ENCODE results near the gene ZBTB32. TPM values are rescaled to one million over a fixed set of nuclear protein-coding genes. Genes with fewer than 3 reads are reported as not detected.

ZBTB32 gene
- total and polyA plus RNA-seq, 7 donors, result 0.08 to 0.10 TPM; not detected in 5

- intact Hi-C loops (cut with DNase I), result loop anchor here (1.0 to 5.0 kb wide), 3 partner anchors 23 to 238 kb away; no protein-coding TSS in a partner anchor
- Histone ChIP-seq H3K4me3 (no peak overlapping the region), H3K27ac (no peak overlapping the region), H3K4me1 (no peaks in the 10 kb centered on the region), H3K9me3 (no peaks in the 10 kb centered on the region), H3K36me3 (ENCODE audit: insufficient read depth in 1 of 2, low read depth in 1 of 2) (no peaks in the 10 kb centered on the region), H3K27me3 (ENCODE audit: insufficient read depth in 3 of 3, low read length in 2 of 3) (peaks cover 0 to under 1% (median 0%) of the 10 kb centered on the region in 3 donors)
- ATAC-seq (peak; percentile 99 to 100 (median 100)), DNase-seq (peak; percentile 81 to 92)
- TF ChIP-seq, protein P1, sequence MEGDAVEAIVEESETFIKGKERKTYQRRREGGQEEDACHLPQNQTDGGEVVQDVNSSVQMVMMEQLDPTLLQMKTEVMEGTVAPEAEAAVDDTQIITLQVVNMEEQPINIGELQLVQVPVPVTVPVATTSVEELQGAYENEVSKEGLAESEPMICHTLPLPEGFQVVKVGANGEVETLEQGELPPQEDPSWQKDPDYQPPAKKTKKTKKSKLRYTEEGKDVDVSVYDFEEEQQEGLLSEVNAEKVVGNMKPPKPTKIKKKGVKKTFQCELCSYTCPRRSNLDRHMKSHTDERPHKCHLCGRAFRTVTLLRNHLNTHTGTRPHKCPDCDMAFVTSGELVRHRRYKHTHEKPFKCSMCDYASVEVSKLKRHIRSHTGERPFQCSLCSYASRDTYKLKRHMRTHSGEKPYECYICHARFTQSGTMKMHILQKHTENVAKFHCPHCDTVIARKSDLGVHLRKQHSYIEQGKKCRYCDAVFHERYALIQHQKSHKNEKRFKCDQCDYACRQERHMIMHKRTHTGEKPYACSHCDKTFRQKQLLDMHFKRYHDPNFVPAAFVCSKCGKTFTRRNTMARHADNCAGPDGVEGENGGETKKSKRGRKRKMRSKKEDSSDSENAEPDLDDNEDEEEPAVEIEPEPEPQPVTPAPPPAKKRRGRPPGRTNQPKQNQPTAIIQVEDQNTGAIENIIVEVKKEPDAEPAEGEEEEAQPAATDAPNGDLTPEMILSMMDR (IDR thresholded peaks at IDR 0.05), result peak; percentile 96
- 25 to 30% (median 30%) methylated on average over 8 of the region's 8 CpGs for WGBS, 3 donors
These were observed 10.3 kb upstream of the ZBTB32 start for GRCh38 chr19:35693835-35694599.

GRCh38 chr19:35695895-35696422 lies 8.4 kb upstream of the ZBTB32 start:
- no peak overlapping the region for H3K27ac ChIP-seq
- no peak overlapping the region for H3K4me3 ChIP-seq
- no peak for DNase-seq
- no peaks in the 10 kb centered on the region for H3K27me3 ChIP-seq (ENCODE audit: insufficient read depth in 3 of 3, low read length in 2 of 3)
- no peak for ATAC-seq
- intact Hi-C loops (cut with DNase I), result loop anchor here in 1 of 2 donors (2.0 kb wide), 1 partner anchor 21 kb away; no protein-coding TSS in a partner anchor
- TF ChIP-seq, protein P1 (IDR thresholded peaks at IDR 0.05), result no peak
- H3K9me3 ChIP-seq, result no peaks in the 10 kb centered on the region
- WGBS, 3 donors, result 74 to 85% (median 75%) methylated on average over 2 of the region's 2 CpGs
- H3K36me3 ChIP-seq (ENCODE audit: insufficient read depth in 1 of 2, low read depth in 1 of 2), result no peaks in the 10 kb centered on the region
- no peaks in the 10 kb centered on the region for H3K4me1 ChIP-seq

- no peak overlapping the region for H3K27ac ChIP-seq
- TF ChIP-seq, protein P1 (IDR thresholded peaks at IDR 0.05), result no peak
- WGBS, 3 donors, result 63 to 69% (median 68%) methylated on average over 4 of the region's 4 CpGs
- no peaks in the 10 kb centered on the region for H3K27me3 ChIP-seq (ENCODE audit: insufficient read depth in 3 of 3, low read length in 2 of 3)
- no peak overlapping the region for H3K4me3 ChIP-seq
- intact Hi-C loops (cut with DNase I), result no loop called here
- no peaks in the 10 kb centered on the region for H3K4me1 ChIP-seq
- ATAC-seq (no peak), DNase-seq (no peak)
- H3K36me3 ChIP-seq (ENCODE audit: insufficient read depth in 1 of 2, low read depth in 1 of 2), result no peaks in the 10 kb centered on the region
- no peaks in the 10 kb centered on the region for H3K9me3 ChIP-seq
These were observed 7.5 kb upstream of the ZBTB32 start for GRCh38 chr19:35696835-35697234.

GRCh38 chr19:35702223-35703012 lies 1.9 kb upstream of the ZBTB32 start:
- TF ChIP-seq, protein P1 (IDR thresholded peaks at IDR 0.05), result no peak
- H3K36me3 ChIP-seq (ENCODE audit: insufficient read depth in 1 of 2, low read depth in 1 of 2), result no peaks in the 10 kb centered on the region
- WGBS, 3 donors, result 0% methylated on average over 50 of the region's 50 CpGs
- no peak overlapping the region for H3K27ac ChIP-seq
- DNase-seq (peak; percentile 95 to 97), ATAC-seq (peak; percentile 100)
- intact Hi-C loops (cut with DNase I), result no loop called here
- H3K27me3 ChIP-seq (ENCODE audit: insufficient read depth in 3 of 3, low read length in 2 of 3), result no peaks in the 10 kb centered on the region
- H3K4me3 ChIP-seq, result peak overlapping the region; percentile 70
- no peaks in the 10 kb centered on the region for H3K9me3 ChIP-seq
- H3K4me1 ChIP-seq, result peaks cover 5% of the 10 kb centered on the region
